GM10847 (cell line): Measurements from ENCODE around the gene LRRC47.

ENCODE experiments used
- POLR2A ChIP-seq: IDR thresholded peaks from 2 replicates; pipeline ENCODE4 v1.6.1; 2011; ENCODE audit not compliant: insufficient read length; ENCODE audit errors: extremely low read depth

The LRRC47 gene

DNA sequence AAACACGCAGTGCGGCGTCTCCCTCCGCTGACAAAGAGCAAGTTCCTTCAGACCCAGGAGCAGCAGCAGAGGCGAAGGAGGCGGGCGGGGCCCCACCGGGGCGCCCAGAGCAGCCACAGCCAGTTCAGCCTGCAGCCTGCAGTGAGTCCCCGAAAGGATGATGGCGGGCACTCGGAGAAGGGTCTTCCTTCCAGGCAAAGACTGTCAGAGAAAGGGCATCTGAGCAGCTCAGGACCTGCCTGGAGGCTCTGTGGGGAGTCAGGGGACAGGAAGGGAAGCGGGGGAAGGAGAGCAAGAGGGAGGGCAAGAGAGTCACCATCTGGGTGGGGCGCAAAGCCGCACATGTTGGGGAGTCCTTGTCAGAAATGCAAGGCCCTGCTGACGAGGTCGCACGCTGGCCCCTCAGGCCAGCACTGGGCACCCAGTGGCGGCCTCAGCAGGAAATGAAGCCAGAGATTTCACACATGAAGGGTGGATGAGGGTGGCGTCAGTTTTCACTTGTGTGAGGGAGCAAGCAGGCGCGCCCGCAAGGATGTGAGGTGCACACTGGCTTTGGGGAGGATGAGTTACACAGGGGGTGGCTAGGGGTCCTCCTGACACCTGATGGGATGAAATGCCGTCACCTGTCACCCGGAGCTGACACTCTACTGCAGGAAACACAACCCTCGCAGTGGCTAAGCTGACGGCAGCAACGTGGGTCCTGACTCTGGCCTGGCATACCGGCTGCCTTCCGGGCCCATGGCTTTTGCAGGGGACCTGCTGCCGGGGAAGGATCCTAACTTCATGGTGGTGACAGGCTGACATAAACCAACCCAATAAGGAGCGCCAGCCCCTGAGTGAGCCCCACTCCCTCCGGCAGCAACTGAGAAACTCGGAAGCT is 6.6 kb downstream of the LRRC47 start:
- no peak for TF ChIP-seq POLR2A

GRCh38 chr1:3788756-3789420 is 7.4 kb downstream of the LRRC47 start:
- no peak for TF ChIP-seq POLR2A

GRCh38 chr1:3787745-3788605 is 8.3 kb downstream of the LRRC47 start:
- no peak for TF ChIP-seq POLR2A

- TF ChIP-seq POLR2A: no peak
Measured at GRCh38 chr1:3787349-3787715, 9.0 kb downstream of the LRRC47 start.

DNA sequence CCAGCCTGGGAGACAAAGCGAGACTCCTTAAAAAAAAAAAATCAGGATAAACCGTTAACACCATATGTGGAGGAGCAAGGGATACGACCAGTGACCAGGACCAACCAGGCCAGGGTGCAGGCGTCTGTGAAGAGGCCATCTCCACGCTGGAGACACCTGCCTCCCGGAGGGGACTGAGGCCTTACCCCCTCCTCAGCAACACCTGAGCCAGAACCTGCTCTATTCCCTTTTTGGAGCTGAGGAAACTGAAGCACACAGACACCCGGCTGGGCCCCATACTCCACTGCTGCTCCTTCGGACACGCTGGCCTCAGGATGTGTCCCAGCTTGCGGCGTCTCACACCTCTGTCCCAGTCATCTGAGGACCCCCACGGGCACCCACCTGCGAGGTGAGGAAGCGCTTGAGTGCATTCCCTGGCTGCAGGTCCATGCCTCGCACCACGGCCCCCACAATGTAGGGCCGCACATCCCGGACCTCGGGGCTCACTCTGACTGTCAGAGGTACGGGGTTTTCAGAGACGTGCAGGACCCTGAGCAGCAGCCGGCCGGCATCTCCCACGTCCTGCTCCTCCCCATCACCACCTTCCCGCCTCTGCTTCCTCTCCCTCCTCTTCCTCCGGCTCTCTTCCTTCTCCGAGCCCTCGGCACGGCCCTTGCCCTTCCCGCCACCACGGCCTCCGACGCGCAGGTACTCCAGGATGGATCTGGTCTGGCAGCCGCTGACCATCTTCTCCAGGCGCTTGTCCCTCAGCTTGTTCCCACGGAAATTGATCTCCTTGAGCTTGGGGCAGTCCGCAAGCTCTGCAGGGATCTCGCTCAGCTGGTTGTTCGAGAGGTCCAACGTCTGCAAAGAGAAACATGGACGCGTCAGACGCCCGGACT is 9.6 kb downstream of the LRRC47 start:
- TF ChIP-seq POLR2A: no peak

- no peak for TF ChIP-seq POLR2A
Measured at GRCh38 chr1:3785456-3786157, 10.7 kb downstream of the LRRC47 start.

- TF ChIP-seq POLR2A: no peak
Measured at GRCh38 chr1:3785045-3785444, 11.3 kb downstream of the LRRC47 start.

GRCh38 chr1:3783651-3784474 is 12.4 kb downstream of the LRRC47 start:
- TF ChIP-seq POLR2A: no peak

DNA sequence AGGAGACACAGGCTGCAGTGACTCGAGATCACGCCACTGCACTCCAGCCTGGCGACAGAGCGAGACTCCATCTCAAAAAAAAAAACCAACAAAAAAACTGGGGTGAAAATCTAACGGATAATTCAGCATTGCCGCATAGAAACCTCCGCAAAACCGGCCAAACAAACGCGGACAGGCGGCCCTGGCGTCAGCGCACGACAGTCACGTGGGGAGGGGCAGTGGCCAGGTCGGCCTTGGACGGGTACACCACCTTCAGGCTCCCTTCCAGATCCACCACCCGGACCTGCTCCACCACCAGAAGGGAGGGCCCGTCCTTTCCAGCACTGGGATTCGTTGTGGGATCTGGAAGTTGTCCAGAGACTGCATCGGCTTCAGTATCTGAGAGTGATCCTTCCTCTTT is 15.4 kb downstream of the LRRC47 start:
- no peak for TF ChIP-seq POLR2A

DNA sequence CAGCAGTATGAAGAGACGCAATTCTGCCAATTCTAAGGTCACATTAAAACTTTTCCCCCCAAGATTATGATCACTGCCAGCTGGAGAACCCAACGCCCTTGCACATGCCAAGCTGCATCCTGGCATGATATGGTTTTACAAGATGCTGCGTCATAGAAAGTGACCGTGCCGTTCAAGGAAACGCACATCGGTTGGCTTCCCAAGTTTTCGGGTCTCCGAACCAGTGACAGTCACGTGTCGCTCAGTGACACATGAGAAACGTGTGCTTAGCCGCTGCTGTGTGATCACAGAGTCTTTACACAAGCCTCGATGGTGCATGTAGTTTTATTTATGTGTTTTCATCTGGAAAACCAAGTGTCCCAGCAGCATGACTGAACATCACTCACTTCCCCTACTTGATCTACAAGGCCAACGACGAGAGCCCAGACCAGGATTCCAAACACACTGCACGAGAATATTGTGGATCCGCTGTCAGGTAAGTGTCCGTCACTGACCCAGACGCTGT is 16.3 kb downstream of the LRRC47 start:
- TF ChIP-seq POLR2A: no peak

GRCh38 chr1:3779265-3779911 is 16.9 kb downstream of the LRRC47 start:
- TF ChIP-seq POLR2A: no peak

GRCh38 chr1:3778590-3779264 is 17.6 kb downstream of the LRRC47 start:
- no peak for TF ChIP-seq POLR2A
